Measurements from ENCODE around the gene CDH5.

The CDH5 gene

GRCh38 chr16:66419527-66419926, 53.0 kb downstream of the CDH5 start:
- DNase-seq: no peak

- DNase-seq: no peak
These were observed 53.9 kb downstream of the CDH5 start for GRCh38 chr16:66420396-66420795.

- DNase-seq: no peak
These were observed 55.4 kb downstream of the CDH5 start for GRCh38 chr16:66421891-66422290.

GRCh38 chr16:66422366-66422765, 55.9 kb downstream of the CDH5 start:
- no peak for DNase-seq

- no peak for DNase-seq
These were observed 56.7 kb downstream of the CDH5 start for GRCh38 chr16:66423177-66423576.

GRCh38 chr16:66425651-66426050, 59.2 kb downstream of the CDH5 start:
- no peak for DNase-seq

- no peak for DNase-seq
These were observed 59.9 kb downstream of the CDH5 start for GRCh38 chr16:66426112-66427035.

- DNase-seq: no peak
These were observed 60.8 kb downstream of the CDH5 start, which contains the start of gene BEAN1 for GRCh38 chr16:66427036-66427860. BEAN1 (plus strand) TSS chr16:66427295; CDS start chr16:66437677, 10,382 bp downstream.

- no peak for DNase-seq
These were observed 61.6 kb downstream of the CDH5 start for GRCh38 chr16:66427871-66428681.

GRCh38 chr16:66428682-66429251, 62.3 kb downstream of the CDH5 start:
- DNase-seq: no peak

GRCh38 chr16:66429290-66429962, 62.9 kb downstream of the CDH5 start:
- DNase-seq: no peak

- no peak for DNase-seq
These were observed 63.7 kb downstream of the CDH5 start for GRCh38 chr16:66430214-66430613.

- no peak for DNase-seq
These were observed 65.3 kb downstream of the CDH5 start for GRCh38 chr16:66431760-66432159.

GRCh38 chr16:66432429-66432828, 65.9 kb downstream of the CDH5 start:
- no peak for DNase-seq

- DNase-seq: no peak
These were observed 68.3 kb downstream of the CDH5 start for GRCh38 chr16:66434619-66435430.

GRCh38 chr16:66435896-66436295, 69.4 kb downstream of the CDH5 start:
- DNase-seq: no peak

GRCh38 chr16:66437391-66437945, 71.0 kb downstream of the CDH5 start:
- DNase-seq: no peak

GRCh38 chr16:66438536-66438935, 72.0 kb downstream of the CDH5 start:
- DNase-seq: no peak

GRCh38 chr16:66439051-66439730, 72.7 kb downstream of the CDH5 start:
- no peak for DNase-seq

- no peak for DNase-seq
These were observed 73.8 kb downstream of the CDH5 start for GRCh38 chr16:66440271-66440802.
